NOMO-1 (cell line): ENCODE results near the gene GET4.

Experiments
- DNase-seq, 2 experiments: peaks; one replicate each; lab custom pipeline; 2025; ENCODE audit not compliant: unreplicated experiment in 2 of 2; lab: John Stamatoyannopoulos, UW

The GET4 gene

GRCh38 chr7:885261-885892 is 9.0 kb downstream of the GET4 start:
- no peak for DNase-seq

GRCh38 chr7:885893-886625 is 9.7 kb downstream of the GET4 start:
- no peak for DNase-seq

- no peak for DNase-seq
These were observed 10.5 kb downstream of the GET4 start for GRCh38 chr7:886626-887487.

- DNase-seq, result no peak
These were observed 11.1 kb downstream of the GET4 start for GRCh38 chr7:887488-887820.

- no peak for DNase-seq
These were observed 12.0 kb downstream of the GET4 start for GRCh38 chr7:888081-889024.

- DNase-seq, result no peak
These were observed 12.7 kb downstream of the GET4 start for GRCh38 chr7:889025-889390.

- no peak for DNase-seq
These were observed 13.0 kb downstream of the GET4 start for GRCh38 chr7:889391-889790.

GRCh38 chr7:890868-891267 is 14.5 kb downstream of the GET4 start:
- DNase-seq, result no peak

GRCh38 chr7:891291-891690 is 14.9 kb downstream of the GET4 start:
- no peak for DNase-seq

- no peak for DNase-seq
These were observed 15.5 kb downstream of the GET4 start for GRCh38 chr7:891805-892204.

- DNase-seq, result no peak
These were observed 16.6 kb downstream of the GET4 start for GRCh38 chr7:892648-893593.

GRCh38 chr7:893686-894085 is 17.3 kb downstream of the GET4 start:
- no peak for DNase-seq

GRCh38 chr7:894164-894867 is 18.0 kb downstream of the GET4 start:
- no peak for DNase-seq

- DNase-seq, result no peak
These were observed 18.6 kb downstream of the GET4 start for GRCh38 chr7:894927-895450.

GRCh38 chr7:895451-896052 is 19.2 kb downstream of the GET4 start:
- DNase-seq, result no peak

- DNase-seq, result no peak
These were observed 20.2 kb downstream of the GET4 start for GRCh38 chr7:896346-897075.

GRCh38 chr7:897086-897485 is 20.7 kb downstream of the GET4 start:
- no peak for DNase-seq
